NCI-H1048 (cell line): ENCODE data around the gene MRS2.
A peak's percentile ranks its signal among the peaks of the same experiment; 100 is the strongest.
"Not testable (repeated sequence)": the region's sequence is repeated elsewhere in the genome, so short reads cannot be mapped to it uniquely, and the experiment has no call there.

ENCODE experiments used
- DNase-seq: peaks from one replicate; lab custom pipeline; 2025; lab: John Stamatoyannopoulos, UW

The MRS2 gene, protein sequence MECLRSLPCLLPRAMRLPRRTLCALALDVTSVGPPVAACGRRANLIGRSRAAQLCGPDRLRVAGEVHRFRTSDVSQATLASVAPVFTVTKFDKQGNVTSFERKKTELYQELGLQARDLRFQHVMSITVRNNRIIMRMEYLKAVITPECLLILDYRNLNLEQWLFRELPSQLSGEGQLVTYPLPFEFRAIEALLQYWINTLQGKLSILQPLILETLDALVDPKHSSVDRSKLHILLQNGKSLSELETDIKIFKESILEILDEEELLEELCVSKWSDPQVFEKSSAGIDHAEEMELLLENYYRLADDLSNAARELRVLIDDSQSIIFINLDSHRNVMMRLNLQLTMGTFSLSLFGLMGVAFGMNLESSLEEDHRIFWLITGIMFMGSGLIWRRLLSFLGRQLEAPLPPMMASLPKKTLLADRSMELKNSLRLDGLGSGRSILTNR

GRCh38 chr6:24402697-24403500, at the start of gene MRS2:
Gene MRS2 (plus strand): TSS chr6:24402936. CDS start chr6:24403047, 111 bp downstream.
- peak; percentile 75 for DNase-seq

DNA sequence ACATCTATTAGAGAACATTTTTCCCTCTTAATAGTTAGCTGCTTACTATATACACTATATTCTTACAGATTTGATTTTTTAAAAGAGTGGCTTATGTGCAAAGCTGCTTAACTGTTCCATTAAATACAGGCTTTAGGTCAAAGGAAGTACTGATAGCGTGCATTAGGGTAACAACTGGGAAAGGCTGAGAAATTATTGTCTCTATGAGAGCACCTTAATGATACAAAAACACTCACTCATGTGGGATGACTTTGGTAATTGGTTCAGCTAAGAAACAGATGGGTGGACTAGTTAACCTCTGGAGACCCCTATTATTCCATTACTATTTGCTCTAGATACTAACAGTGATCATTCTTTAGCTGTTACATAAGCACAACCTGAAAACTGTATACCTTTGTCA, 48.9 kb upstream of the MRS2 start:
- DNase-seq, result no peak

GRCh38 chr6:24355393-24355792, 47.3 kb upstream of the MRS2 start:
- no peak for DNase-seq

- no peak for DNase-seq
These were observed 46.3 kb upstream of the MRS2 start for GRCh38 chr6:24356310-24356973.

DNA sequence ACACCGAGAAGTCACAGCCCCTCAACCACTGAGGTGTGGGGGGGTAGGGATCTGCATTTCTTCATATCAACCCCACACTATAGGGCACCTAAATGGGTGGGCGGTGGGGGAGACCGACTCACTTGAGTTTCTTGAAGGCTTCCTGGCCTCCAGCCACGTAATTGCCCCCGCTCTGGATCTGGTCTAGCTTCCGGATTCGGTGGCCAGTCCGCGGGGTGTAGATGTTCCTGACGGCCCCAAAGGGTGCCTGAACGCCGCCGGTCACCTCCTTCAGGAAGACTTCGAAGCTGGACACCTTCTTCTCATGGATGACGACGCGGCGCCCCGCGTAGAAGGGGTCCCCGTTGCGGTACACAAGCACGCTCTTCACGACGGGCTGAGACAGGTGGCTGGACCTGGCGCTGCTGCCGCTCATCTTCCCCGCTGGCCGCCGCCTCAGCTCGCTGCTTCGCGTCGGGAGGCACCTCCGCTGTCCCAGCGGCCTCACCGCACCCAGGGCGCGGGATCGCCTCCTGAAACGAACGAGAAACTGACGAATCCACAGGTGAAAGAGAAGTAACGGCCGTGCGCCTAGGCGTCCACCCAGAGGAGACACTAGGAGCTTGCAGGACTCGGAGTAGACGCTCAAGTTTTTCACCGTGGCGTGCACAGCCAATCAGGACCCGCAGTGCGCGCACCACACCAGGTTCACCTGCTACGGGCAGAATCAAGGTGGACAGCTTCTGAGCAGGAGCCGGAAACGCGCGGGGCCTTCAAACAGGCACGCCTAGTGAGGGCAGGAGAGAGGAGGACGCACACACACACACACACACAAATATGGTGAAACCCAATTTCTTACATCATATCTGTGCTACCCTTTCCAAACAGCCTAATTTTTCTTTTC, 45.2 kb upstream of the MRS2 start, which contains the start of gene DCDC2:
Gene DCDC2, minus strand, starts transcription at position 724 of the 883 bp plus-strand sequence. Its CDS starts 309 bp downstream, at position 415.
- peak; percentile 67 for DNase-seq

- DNase-seq, result no peak
These were observed 44.4 kb upstream of the MRS2 start for GRCh38 chr6:24358219-24358821.

GRCh38 chr6:24359640-24360454, 42.9 kb upstream of the MRS2 start:
- peak; percentile 94 for DNase-seq

DNA sequence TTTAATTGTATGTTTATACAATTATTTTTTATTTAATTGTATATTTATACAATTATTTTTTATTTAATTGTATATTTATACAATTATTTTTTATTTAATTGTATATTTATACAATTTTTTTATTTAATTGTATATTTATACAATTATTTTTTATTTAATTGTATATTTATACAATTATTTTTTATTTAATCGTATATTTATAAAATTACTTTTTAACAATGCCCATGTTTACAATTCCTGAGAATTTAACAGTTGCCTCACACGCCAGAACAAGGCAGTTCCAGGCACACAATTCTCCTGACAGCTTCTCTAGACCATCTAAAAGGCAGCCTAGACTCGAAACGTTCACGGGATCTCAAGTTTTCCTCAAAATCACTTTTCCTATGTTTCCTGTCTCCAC, 40.4 kb upstream of the MRS2 start:
- not testable (repeated sequence) for DNase-seq

DNA sequence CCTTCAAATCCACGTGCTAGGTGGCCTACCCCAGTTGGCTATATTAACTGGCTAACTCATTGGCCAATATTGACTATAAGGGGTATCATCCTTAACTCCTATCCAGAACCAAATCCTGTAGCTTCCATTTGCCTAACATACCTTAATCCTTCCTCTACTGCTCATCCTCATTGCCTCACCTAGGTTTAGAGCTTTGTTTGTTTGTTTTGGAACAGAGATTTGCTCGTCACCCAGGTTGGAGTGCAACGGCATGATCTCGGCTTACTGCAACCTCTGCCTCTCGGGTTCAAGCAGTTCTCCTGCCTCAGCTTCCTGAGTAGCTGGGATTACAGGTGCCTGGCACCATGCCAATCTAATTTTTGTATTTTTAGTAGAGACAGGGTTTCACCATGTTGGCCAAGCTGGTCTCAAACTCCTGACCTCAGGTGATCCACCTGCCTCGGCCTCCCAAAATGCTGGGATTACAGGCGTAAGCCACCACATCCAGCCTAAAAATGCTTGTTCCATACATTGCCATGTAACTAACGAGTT, 37.6 kb upstream of the MRS2 start:
- not testable (repeated sequence) for DNase-seq

DNA sequence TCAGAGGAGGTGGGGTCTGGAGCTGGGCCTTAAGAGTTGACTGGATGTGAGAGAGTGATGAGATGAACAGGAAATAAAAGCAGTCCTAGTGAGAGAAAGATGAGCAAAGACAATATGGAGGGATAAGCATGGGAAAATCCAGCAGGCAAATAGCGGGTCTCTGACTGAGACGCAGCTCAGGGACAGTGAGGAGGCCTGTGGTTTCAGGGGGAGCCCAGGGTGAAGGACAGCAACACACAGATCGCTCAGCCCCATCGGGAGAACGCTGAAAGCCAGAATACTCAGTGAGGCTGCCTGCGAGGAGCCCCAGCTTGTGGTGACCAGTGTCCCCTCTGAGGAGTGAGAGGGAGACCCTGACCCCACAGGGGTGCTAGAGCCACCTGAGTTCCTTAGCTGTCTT, 28.1 kb upstream of the MRS2 start:
- DNase-seq, result no peak

DNA sequence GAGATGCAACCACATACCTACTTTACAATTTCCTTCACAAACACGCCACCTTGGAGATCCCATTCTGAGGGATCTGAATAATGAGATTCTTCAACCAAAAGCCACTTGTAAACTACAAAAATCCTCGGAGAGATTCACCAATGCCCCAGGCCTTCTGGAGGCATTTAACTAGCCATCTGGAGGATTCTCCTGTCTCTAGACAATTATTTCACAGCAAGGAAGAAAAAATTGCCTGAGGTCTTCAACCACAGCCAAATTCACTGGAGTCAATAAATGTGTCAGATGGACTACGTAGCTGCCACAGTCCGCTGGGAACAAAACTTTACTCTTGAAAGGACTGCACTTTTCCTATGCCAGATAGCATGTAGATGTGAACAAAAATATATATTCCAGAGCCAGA, 25.9 kb upstream of the MRS2 start:
- DNase-seq, result no peak

DNA sequence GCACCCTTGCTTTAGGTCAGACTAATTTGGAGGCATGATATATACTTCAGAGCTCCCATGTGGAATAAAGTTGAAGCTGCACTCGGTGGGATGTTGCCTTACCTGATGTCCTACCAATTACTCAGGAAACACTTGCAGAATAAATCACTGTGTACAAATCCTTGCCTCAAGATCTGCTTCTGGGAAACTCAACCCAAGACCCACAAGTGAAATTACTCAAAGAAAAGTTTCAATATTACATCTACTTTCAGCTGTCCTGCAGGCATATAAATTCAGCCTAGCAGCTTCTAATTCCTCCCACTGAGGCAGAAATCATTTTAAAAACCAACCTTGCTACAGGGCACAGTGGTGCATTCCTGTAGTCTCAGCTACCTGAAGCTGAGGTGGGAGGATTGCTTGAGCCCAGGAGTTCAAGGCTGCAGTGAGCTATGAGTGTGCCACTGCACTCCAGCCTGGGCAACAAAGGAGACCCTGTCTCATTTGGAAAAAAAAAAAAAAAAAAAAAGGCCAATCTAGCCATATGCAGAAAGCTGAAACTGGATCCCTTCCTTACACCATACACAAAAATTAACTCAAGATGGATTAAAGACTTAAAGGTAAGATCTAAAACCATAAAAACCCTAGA, 24.2 kb upstream of the MRS2 start:
- no peak for DNase-seq

GRCh38 chr6:24381476-24382219, 21.1 kb upstream of the MRS2 start:
- no peak for DNase-seq

DNA sequence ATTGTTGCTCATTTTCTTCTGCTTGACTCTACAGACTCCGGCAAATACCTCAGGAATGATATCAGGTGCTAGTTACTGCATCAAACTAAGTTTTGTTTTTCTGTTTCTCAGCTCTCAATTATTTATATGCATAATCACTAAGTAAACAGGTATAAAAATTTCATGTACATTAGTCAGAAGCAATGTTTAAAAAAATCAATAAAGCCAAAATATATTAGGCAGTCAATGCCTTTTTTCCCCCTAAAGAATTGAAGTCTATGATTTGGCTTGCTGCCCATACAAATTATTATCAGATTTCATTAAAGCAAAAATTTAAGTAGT, 20.6 kb upstream of the MRS2 start:
- DNase-seq, result no peak

DNA sequence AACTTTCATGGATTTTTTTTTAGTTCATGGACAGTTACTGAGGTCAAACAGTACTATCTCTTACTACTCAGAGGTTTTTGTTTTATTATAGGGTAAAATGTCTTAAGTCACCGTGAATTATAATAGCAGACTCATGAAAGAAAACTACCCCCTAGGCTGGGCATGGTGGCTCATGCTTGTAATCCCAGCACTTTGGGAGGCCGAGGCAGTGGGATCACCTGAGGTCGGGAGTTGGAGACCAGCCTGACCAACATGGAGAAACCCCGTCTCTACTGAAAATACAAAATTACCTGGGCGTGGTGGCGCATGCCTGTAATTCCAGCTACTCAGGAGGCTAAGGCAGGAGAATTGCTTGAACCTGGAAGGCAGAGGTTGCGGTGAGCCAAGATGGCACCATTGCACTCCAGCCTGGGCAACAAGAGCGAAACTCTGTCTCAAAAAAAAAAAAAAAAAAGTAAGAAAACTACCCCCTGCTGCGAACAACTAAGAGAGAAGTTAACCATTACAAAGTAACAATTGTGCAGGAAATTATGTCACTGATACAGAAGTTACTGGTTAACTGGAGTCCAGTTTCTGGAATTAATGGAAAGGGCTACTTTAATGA, 19.7 kb upstream of the MRS2 start:
- DNase-seq, result not testable (repeated sequence)

DNA sequence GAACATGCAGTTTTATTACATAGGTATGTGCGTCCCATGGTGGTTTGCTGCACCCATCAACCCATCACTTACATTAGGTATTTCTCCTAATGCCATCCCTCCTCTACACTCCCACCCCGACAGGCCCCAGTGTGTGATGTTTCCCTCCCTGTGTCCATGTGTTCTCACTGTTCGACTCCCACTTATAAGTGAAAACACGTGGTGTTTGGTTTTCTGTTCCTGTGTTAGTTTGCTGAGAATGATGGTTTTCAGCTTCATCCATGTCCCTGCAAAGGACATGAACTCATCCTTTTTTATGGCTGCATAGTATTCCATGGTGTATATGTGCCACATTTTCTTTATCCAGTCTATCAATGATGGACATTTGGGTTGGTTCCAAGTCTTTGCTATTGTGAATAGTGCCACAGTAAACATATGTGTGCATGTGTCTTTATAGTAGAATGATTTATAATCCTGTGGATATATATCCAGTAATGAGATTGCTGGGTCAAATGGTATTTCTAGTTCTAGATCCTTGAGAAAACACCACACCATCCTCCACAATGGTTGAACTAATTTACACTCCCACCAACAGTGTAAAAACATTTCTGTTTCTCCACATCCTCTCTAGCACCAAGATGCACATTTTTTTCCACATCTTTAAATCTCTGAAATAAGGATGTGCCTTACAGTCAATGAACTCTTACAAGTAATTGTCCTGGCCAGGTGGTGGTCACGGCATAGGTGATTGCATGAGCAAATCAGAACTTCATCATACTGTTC, 18.2 kb upstream of the MRS2 start:
- not testable (repeated sequence) for DNase-seq

GRCh38 chr6:24385536-24386269, 17.0 kb upstream of the MRS2 start:
- no peak for DNase-seq
